Fibroblast of skin of abdomen (primary cell): ENCODE results near the gene FILIP1L.
A peak's percentile ranks its signal among the peaks of the same experiment; 100 is the strongest.
"Not testable (repeated sequence)": the region's sequence is repeated elsewhere in the genome, so short reads cannot be mapped to it uniquely, and the experiment has no call there.

Experiments used
- DNase-seq: peaks from one replicate; pipeline ENCODE4 v3.0.0-alpha.2; 2013

FILIP1L gene

GRCh38 chr3:99862208-99862607 is 252.1 kb downstream of the FILIP1L start:
- peak; percentile 80 for DNase-seq

DNA sequence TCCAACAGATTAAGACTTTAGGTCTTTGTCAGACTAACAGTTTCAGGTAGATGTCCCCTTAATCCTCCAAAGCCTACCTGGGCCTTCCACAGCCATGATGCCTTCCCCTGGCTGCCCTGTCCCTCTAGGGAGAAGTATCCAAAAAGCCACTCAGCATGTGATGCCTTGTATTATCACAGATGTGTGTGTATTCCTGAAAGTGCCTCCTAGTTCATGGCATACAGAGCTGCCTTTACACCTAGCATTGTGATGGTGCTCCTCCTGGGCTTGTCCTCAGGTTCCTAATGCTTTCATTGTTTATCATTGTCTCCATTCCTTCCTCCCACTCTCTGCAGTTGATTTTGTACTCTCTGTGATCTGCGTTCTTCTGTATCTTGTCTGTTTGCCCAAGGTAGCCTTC is 253.1 kb downstream of the FILIP1L start:
- DNase-seq = no peak

DNA sequence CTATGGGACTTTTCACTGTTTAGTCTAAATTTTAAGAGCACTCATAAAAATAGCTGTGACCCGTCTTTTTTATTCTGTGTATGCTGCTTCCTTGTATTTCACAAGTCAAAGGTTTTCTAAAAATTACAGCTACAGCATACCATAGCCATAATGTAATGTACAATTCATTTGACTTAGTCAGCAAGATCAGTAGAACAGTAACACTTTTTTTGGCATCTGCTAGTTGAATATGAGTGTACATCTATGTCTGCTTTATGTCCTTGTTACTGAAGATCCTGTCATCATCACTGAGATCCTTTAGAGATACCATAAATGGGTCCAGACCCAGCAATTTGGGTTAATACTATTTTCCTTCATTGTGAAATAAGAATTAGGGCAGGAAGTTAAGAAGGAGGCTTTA is 254.5 kb downstream of the FILIP1L start:
- DNase-seq = peak; percentile 98

- DNase-seq = peak; percentile 70
Measured at GRCh38 chr3:99858469-99858868, 255.8 kb downstream of the FILIP1L start.

- no peak for DNase-seq
Measured at GRCh38 chr3:99857278-99857677, 257.0 kb downstream of the FILIP1L start.

DNA sequence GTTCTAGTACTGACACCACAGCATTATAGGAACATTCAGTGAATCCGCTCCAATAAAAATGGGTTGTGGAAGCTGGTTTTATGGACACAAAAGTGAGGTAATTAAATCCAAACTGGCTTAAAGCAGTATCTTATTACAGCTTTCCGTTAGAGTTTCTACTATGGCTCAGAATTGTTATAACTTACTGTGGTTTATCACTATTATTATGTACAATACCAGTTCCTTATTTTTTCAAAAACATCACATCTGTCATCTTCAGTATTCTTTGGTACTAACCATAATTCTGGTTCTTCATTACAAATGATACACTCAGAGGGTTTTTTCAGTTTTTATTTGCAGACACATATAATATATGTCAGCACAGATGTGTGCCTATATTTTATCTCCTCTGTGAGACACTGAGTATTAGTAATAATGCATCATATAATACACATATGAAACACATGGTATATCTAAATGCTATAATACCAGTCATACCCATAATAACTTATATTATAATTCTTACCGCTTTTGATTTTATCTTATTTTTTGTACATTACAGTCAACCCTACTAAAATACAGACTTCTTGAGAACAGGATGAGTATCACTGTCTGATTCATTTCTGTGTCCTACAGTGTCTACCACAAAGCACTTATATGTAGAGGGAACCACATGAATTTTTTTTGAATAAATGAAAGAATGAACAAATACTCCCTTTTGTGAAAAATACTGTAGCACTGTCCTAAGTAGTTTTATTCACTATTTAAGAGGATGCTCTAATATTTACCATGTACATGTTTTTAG is 257.7 kb downstream of the FILIP1L start:
- DNase-seq = no peak

DNA sequence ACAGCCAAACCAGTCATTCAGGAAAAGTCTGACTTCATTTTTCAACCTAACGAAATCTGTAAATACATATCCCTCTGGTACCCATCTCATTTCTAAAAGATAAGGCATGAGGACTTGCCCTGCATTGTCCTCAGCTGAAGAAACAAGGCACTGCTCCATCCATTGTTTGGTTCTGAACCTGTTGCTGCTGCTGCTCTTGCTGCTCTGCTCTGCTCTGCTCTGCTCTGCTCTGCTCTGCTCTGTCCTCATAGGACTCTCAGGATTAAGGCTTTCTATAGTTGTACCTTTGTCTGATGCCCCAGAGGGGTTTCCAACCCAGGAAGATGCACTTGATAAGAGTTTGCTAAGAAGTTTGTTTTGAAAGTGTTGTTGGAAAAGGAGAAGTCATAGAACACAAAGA is 258.4 kb downstream of the FILIP1L start:
- DNase-seq = no peak

GRCh38 chr3:99854756-99855298 is 259.5 kb downstream of the FILIP1L start:
- DNase-seq = no peak

DNA sequence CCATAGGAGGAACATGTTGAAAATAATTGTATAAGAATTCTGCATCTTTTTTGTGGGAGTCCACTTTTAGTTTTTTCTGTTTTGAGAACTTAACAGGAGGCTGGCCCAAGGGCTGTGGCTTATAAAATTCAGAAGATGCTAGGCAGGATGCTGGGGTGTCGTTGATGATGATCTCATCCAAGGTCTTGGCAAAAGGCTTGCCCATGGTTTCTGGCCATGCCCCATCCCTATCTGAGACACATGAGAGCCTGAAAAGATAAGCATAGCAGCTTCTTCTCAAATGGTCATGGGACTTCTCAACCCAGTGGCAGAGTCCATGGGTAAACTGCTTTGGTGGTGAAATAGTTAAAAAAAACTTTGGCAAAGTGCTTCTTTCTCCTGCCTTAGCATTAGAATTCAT is 261.4 kb downstream of the FILIP1L start:
- DNase-seq = no peak

DNA sequence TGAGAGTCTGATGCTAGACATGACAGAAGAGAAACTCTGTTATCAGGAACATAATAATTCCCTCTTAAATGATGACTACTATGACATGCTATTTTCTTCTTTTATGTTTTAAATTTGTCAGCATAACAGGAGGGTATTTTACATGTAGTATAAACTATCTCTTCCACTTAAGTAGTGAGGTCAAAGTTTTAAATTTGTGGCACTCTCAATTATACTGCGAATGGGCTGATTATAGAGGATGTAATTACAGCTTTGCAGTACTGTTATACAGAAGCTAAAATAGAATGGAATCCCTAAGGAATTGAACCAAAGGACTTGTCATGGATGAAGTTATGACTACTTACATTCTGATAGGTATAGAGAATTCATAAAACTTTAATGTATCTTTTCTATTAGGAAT is 262.3 kb downstream of the FILIP1L start:
- no peak for DNase-seq

GRCh38 chr3:99850608-99851007 is 263.7 kb downstream of the FILIP1L start:
- no peak for DNase-seq

DNA sequence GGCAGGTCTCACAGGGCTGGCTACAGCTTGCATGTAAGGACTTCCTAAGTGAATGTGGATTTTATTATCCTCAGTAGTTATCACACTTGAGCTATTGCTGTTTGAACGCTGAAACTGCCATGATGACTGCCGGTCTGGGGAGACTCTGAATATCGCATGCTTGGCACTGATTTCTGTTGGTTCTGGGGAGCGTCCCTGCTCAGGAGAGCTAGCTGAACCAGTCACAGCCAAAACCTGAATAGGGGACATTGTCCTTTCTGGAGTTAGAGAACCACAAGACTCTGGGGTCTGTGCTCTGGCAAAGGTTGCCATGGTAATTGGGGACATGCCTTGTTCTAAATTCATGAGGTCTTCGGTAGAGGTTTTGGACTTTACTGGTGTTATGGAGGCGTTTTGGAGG is 265.9 kb downstream of the FILIP1L start:
- no peak for DNase-seq

DNA sequence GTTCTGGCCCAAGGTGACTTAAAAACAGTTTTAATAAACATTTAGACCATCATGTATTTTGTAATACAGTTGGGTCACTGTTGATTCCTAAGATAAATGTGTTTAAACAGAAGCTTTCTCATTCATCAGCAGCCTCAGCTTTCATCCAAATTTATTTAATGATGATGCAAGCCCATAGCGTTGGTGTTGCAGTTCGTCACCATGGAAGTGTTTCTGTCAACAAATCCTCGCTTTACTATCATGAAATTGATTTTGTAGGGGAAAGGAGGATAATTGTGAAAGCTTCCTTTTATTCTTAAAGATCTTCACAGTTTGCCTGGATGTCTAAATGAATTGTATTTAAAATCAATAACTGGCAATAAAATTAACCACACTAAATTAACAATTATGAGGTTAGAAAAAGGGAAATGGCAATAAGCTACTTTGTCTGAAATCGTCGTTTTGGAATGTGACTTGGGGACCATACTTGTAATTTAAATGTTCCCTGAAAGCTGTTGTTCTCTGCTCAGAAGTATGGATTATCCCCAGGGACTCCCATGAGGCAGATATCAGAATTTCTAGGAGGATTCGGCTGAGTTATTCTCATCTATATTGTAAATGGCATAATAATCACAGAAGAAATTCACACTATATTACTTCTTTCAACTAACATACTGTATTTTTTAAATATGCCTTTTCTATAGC is 267.7 kb downstream of the FILIP1L start:
- peak; percentile 49 for DNase-seq

- DNase-seq = no peak
Measured at GRCh38 chr3:99845999-99846398, 268.3 kb downstream of the FILIP1L start.

GRCh38 chr3:99845331-99845730 is 269.0 kb downstream of the FILIP1L start:
- no peak for DNase-seq

DNA sequence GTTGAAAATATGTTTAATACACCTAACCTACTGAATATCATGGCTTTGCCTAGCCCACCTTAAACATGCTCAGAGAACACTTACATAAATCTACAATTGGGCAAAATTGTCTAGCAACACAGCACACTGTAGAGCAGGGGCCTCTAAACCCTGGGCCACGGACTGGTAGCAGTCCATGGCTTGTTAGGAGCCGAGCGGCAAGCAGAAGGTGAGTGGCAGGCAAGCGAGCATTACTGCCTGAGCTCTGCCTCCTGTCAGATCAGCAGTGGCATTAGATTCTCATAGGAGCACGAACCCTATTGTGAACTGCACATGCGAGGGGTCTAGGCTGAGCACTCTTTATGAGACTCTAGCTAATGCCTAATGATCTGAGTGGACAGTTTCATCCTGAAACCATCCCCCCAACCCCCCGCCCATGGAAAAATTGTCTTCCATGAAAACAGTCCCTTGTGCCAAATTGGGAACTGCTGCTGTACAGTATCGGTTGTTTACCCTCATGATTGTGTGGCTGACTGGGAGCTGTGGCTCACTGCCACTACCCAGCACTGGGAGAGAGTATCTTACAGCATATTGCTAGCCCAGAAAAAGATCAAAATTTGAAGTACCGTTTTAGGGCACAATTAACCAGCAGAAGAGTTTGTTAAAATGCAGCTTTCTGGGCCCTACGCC is 270.6 kb downstream of the FILIP1L start:
- DNase-seq = no peak

DNA sequence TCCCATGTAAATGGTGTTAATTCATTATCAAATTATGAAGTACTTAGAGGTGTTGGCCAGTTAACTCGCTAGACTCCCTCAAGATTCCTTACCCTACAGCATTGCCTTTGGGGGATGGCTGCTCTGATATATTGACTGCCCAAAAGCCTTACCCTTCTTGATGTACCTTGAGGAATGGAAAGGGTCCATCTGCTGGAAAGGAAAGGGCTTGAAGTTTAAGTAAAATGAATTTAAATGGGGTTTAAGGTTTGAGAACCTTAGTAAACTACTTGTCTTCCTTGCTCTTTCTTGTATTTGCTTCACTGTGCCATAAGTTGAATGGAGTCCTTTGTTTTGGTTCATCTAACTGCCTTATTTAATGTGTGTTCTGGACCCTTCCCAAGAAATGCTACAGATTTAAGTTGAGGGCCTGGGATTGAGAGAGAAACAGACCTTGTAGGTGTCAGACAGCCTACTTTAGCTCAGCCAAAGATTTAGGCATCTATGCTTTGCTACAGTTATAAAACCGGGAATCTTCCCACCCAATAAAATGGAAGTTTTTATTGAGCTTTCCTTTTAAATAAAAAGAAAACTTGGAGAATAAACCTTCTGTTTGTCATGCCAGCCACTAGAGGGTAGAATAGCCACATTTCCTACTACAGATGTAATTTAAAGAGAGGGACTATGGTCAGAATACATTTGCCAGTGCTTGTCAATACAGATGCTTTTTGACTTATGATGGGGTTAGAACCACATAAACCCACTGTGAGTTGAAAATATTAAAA is 271.3 kb downstream of the FILIP1L start:
- peak; percentile 63 for DNase-seq

DNA sequence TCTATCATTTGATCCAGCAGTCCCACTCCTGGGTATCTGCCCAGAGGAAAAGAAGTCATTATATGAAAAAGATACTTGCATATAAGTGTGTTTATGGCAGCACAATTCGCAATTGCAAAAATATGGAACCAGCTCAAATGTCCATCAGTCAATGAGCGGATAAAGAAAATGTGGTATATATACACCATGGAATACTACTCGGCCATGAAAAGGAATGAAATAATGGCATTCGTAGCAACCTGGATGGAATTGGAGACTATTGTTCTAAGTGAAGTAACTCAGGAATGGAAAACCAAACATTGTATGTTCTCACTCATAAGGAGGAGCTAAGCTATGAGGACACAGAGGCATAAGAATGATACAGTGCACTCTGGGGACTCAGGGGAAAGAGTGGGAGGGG is 272.4 kb downstream of the FILIP1L start:
- not testable (repeated sequence) for DNase-seq

- DNase-seq = no peak
Measured at GRCh38 chr3:99839613-99840012, 274.7 kb downstream of the FILIP1L start.

DNA sequence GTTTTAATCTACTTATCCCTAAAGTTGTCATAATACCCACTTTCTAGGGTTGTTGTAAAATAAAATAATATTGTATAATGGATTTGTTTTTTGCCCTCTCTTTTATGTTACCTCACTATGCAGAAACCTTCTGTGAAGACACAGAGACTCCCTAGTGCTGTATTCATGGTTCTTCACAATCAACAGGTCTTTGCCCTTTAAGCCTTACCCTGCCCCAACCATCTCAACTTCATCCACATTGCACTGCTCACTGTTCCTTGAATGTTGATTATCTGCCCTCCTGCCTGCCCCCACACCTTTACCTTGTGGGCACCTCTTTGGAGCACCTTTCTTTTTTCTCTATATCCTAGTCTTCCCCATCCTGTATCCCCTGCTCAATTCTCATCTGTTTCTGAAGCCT is 275.5 kb downstream of the FILIP1L start:
- DNase-seq = no peak

DNA sequence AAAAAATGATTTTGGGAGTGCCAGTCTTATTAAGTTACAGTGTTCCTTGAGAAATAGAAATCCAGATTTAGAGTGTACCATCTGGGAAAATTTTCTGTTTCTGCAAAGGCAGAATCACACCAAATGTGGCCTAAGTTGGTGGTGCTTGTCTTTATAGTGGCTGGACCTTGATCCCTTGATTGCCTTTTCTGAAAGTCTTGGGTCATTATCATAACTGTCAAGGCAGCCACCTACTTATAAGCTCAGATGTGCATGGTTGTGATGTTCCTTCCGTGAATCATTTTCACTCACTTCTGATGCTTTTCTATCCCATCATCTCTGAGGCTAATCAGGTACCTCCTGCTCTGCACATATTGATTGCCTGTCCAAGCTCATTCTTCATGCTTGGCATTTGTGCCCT is 276.6 kb downstream of the FILIP1L start:
- DNase-seq = no peak

- DNase-seq = no peak
Measured at GRCh38 chr3:99836681-99837080, 277.6 kb downstream of the FILIP1L start.
